NCI-H446 treated with DMSO at 0.1 percent for 48 hours (cell line): ENCODE measurements around the gene HOXD4.

Experiments used
- DNase-seq: peaks from one replicate; lab custom pipeline; 2025; lab: John Stamatoyannopoulos, UW

HOXD4 gene

DNA sequence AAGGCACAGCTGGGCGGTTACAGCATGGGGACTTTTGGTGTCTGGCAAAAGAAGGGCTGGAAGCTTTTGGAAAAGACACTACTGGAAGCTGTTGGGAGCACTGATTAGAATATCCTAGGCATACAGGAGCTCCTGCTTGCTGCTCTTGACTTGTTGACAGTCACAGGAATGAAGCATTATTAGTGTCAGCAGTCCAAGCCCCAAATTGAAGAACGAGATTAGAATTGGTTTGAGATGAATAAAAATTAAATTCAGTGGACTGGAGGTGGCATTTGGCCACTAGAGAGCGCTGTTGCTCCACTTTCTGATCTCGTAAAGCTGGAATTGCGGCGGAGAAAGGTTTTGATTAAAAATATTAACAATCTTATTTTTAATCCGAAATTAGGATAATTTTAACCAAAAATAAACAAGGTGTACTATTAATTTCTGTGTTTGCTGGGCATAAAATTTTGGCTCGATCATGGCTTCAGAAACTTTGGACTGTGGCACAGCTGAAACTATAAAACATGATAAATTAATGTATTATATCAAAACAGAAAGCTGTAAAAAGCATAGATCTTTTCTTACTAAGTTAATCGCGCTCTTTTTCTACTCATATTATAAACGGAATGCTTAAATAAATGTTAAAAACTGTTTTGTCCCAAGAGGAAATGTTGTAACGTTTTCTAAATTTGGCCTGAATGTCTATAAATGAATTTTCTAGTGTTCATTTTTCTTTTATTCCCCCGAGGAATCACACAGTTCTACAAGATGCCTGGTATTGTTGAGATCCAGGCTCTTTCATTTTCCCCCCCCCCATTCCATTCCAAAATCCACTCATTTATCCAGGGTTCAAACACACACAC lies 24.2 kb upstream of the HOXD4 start:
- peak; percentile 21 for DNase-seq

DNA sequence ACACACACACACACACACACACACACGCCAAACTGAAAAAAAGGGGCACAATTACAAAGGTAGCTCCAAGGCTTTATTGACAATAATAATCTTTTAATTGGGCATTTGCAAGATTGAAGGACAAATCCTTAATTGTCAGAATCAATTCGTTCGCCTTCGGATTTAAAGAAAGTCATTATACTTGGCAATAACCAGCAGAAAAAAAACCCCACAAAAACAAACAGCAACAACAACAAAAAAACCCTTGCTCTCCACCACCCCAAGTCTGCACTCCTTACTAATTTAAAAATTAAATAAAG lies 23.6 kb upstream of the HOXD4 start:
- no peak for DNase-seq

DNA sequence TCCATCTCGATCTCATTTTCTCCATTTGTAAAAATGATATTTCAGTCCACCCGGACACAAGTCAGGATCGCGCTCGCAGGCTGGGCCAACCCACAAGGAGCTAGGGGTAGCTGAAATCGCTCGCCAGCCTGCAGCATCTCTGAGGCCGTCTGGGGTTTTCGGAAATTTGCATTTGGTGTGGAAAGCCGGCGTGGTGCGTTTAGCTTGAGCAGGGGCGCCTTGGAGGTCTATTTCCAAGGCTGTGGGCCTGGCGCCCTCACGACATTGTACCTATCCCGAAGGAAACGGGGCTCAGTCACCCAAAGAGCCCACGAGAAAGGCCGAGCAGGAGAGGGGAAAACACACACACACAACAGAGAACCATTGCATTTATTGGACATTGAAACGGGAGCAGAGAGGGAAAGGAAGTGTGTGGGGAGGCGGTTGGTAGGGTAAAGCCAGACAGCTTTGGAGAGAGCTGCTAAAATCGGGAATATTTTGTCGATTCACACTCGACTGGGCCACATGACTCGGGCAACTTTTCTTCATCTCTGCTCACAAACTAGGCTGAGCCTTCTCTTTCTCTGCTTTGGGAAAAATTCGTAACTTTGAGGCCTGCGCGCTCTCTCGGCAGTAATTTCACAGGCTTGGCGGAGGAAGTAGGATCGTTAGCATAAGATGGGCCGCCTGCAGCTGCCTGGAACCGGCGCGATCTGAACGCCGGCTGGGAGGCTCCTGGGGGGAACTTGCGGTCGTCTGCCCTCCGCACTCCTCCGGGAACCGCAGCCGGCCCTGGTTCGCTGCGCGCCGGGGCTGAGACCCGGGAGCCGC lies 23.0 kb upstream of the HOXD4 start:
- DNase-seq = no peak

DNA sequence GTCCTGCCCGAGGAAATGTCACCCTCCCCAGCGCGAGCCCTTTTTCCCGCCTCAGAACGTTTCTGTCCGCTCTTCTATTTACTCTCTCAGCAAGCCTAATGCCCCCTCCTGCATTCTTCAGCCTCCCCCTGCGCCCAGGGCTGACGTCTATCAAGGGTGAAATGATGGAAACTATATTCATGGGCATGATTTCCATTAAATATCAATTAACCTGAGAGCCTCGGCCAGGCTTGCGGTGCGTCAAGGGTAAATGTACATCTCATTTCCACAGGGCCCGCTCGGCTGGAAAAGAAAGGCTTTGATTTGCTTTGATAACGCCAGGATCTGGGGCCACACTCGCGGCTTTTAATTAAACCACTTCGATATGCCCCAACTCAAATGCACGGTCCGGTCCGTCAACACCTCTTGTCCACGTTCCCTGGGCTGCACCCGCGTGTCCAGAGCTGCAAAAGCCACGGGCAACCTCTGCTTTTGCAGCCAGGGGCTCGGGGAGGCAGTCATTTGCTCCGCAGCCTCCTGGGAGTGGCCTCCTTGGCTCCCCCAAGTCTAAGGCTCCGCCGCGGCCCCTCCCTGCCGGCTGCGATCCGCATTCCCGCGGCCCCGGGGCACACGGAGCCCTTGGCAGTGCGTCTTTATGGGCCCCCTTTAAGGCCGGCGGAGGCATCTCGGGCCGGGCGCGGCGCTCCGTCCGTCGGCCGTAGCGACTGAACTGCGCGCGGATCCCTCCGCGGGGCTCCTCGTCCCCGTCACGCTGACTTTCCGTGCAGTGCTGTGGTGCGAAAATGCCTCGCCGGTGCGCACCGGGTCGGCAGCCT lies 22.2 kb upstream of the HOXD4 start, which contains the start of gene HOXD8:
Gene HOXD8, plus strand, starts transcription at position 724 of the 815 bp plus-strand sequence. CDS start 662 bp downstream, outside the sequence.
- peak; percentile 19 for DNase-seq

DNA sequence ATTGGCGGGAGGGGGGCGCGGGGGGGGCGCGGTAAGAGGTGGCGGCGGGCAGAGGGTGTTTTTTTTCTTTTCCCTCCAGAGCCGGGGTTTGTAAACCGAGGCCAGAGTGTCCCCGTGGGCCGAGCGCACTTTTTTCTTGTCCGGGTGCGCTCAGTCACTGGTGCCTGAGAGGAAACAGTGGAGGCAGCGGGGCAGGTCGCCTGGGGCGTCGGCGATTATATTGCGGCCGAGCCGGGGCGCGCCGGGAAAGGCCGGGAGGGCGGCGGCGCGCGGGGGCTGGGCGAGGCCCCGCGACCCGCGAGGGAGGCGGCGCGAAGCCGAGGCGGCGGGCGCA lies 21.6 kb upstream of the HOXD4 start:
- no peak for DNase-seq

DNA sequence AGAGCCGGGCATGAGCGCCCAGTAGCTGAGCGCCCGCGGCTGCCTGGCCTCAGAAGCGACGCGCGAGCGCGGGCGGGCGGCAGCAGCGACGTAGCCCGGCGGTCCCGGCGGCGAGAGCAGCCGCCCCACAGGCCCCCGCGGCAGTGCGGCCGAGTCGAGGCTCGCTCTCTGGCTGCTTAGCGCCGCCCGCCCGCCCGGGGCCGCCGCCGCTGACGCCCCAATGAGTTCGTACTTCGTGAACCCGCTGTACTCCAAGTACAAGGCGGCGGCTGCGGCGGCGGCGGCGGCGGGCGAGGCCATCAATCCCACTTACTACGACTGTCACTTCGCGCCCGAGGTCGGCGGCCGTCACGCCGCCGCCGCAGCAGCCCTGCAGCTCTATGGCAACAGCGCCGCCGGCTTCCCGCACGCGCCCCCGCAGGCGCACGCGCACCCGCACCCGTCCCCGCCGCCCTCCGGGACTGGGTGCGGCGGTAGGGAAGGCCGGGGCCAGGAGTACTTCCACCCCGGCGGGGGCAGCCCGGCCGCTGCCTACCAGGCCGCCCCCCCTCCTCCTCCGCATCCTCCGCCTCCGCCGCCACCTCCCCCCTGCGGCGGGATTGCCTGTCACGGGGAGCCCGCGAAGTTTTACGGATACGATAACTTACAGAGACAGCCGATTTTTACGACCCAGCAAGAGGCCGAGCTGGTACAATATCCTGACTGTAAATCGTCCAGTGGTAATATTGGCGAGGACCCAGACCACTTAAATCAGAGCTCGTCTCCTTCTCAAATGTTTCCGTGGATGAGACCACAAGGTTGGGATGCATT lies 21.0 kb upstream of the HOXD4 start:
- DNase-seq = no peak

DNA sequence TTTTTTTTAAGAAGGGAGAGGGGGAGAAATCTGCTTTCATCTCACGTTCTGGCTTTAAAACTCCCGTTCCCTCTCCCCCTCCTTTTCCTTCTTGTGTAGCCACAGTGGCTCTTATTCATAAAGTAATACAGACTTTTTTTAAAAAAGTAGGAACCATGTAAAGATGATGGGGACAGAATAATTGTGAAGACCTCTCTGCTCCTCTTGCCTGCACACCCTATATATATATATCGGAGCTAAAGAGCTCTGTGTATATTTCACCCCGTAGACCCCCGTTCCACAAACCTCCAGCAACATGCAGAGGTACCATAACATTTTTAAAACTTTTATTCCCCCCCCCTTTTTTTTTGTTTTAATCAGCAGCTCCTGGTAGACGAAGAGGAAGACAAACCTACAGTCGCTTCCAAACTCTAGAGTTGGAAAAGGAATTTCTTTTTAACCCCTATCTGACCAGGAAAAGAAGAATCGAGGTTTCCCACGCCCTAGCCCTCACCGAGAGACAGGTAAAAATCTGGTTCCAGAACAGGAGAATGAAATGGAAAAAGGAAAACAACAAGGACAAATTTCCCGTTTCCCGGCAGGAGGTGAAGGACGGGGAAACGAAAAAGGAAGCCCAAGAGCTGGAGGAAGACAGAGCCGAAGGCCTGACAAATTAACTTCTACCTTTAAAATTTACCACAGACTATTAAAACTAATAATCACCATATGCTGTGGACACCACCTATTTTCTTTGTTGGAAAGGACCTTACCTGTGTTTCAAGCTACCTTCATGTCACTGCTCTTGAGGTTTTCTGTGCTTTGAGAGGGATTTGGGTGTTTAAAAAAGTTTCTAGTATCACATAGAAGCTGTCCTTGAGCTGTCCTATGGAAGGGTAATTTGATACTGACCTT lies 20.1 kb upstream of the HOXD4 start:
- no peak for DNase-seq

DNA sequence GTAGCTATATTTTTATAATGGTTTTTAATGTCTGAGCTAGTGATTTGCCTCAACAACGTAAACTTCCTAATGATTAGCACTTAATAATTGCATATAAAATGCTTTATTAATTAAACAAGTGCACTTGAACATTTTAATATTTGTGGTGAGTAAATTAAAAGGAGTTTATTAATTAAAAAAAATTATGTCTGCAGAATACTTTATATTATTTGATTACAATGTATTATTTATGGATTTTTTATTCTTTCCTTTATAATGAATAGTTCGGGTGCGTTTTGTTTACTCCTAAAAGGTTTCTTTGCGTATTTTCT lies 19.5 kb upstream of the HOXD4 start:
- DNase-seq = no peak

DNA sequence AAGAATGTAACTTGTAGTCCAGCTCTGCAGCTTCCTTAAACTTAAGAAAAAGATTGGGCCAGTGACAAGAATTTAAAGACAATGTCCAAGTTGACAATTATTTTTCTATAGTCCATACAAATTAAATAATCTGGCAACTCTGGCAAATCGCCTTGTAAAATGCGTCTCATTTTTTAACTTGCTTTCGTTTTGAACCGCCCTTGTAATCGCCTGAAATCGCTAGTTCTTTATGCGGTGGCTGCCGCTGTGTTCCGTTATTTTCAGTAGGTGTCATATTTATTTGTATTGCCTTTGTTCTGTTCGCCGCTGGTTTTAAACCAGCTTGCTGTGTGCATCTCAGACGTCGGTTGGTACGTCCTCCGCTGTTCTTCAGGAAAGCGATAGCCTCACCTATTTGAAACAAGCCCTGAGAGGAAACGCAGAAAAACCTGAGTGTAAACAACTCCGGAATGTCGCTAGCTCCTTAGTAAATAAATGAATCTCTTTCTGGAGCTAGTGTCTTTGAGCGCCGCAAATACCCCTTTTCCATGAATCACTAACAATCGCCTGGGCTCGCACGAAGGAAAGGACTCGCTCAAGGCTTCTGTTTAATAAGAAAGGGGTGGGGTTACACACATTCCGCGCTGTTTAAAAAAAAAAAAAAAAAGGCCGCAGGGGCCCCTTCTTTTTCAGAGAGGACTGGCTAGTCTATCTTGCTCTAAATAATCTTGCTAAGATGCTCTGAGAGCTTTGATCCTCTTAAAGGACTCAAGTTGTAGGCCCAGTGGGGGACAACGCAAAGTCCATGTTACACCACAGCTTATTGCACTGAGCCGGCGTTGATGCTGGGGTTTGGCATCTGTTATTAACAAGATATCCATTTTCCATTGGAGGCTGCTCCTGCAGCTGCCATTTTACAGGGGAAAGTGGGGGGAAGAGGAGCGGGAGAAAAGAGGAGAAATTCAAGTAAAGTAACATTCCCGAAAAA lies 18.9 kb upstream of the HOXD4 start:
- no peak for DNase-seq

DNA sequence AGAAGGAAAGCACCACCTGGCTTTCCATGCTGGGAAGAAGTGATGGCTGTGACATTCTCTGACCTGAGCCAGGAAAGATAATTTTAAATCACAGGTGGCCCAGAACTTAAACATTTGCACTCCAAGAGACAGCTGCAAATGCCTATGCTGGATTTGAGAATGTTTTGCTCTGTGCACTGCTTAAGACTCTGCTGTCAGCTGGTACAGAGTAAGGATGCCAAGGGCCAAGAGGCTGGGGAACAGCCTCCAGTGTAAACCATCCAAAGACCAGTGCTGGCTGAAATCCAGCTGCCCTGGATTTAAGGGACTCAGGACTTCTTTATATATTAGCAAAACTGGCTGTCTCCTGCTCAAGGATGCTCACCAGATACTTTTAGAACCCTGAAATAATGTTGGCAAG lies 18.0 kb upstream of the HOXD4 start:
- DNase-seq = no peak

DNA sequence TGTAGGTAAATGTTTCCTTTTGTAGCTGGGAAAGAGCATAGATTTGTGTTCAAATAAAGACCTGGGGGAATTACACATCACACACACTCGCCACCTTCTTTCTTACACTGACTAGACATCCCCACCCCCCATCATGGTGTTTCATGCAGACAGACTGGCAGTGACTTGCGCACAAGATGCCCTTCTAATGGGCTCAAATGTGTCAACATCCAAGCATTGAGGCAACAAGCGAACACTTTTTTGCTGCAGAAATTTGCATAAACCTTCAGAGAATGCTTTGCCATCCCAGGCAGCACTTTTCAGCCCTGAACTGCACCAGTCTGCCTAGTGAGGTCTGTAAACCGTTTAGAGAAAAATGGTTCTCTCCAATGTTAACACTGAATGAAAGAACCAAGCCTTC lies 17.3 kb upstream of the HOXD4 start:
- DNase-seq = no peak

DNA sequence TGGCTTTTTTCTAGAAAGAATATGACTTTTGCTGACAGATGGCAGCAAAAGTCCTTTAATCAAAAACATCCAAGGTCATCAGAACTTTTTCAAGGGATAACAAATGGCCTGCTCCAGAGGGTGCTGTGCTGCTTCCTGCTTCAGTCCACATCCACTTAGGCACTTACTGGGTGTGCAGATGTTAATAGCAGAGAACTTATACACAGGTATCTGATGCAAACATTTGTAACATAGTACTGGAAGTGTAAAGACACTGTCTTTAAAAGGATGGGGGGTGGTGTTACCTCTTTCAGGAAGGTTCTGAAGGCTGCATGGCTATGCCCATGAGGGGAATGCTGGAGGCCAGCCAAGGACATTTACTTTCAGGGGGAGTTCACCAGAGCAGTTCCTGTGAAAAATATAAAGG lies 16.3 kb upstream of the HOXD4 start:
- DNase-seq = no peak

DNA sequence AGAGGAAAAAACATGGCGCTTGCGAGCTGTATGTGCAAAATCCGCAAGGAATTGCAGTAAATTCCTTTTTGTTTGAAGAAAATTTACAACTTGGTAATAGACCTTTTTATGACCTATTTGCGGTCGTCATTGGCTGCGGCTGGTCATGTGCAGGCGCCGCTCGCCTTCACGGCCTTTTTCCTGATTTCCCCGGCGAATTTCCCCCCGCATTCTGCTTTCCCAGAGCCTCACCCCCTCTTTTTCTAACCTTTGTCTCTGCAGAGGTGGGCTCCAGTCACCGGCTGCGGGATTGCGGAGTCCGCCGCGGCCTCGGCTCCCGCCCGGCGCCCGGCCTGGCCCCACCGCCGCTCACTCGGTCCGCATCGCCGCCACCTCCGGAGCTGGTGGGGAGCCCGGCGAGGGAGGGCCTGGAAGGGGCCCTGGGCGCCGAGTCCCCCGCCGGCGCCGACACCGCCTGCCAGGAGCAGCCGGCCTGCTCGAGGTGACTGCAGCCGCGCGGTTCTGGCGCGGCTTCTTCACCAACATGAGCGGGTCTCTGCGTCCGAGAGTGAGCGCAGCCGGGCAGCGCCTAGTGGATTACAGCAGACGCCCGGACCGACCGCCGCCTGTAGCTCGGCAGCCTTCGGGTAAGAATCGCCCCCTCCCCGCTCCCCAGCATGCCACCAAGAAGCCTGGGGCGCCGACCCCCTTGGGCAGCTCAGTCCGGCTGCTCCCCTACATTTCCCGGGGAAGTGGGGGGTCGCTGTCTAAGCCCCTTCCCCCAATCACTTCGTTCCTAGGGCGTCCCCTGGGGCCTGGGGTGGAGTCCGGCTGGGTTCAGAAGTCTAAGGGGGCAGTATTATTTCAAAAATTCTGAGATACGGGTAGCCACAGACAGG lies 14.7 kb upstream of the HOXD4 start:
- no peak for DNase-seq

DNA sequence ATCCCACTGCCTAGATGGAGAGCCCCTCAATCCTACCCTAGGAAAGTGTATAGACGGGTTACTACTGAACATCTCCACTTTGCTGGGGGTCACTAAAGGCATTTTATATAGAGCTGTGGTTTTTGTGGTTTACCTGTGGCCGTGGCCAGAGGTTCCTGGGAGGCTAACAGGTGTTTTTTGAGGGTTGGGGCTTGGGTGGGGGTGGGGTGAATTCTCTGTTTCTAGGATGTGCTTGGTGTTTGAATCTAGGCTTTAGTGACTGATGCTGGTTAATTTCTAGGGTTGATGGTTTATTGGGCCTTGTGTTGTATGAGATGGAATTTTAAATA lies 14.1 kb upstream of the HOXD4 start:
- no peak for DNase-seq

DNA sequence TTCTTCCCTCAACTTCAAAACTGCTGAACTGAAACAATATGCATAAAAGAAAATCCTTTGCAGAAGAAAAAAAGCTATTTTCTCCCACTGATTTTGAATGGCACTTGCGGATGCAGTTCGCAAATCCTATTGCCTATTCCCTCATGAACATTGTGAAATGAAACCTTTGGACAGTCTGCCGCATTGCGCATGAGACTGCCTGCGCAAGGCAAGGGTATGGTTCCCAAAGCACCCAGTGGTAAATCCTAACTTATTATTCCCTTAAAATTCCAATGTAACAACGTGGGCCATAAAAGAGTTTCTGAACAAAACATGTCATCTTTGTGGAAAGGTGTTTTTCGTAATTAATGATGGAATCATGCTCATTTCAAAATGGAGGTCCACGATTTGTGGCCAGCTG lies 13.4 kb upstream of the HOXD4 start:
- no peak for DNase-seq

DNA sequence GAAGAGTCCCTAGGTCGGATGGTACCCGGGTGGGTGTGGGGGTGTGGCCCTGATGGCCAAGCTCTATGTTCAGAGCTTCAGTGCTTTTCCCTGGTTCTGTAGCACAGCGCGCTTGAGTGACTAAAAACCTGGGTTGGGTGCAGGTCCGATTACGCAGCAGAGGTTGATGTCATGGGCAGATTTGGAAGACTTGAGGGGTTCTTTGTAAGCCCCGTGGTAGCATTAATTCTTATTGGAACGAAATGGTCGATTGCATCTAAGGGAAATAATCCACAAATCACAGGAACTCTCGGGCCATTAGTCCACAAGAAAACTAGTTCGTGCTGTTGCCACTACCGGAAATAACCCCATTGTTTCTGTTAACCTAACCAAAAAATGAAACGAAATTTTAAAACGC lies 12.8 kb upstream of the HOXD4 start:
- no peak for DNase-seq

DNA sequence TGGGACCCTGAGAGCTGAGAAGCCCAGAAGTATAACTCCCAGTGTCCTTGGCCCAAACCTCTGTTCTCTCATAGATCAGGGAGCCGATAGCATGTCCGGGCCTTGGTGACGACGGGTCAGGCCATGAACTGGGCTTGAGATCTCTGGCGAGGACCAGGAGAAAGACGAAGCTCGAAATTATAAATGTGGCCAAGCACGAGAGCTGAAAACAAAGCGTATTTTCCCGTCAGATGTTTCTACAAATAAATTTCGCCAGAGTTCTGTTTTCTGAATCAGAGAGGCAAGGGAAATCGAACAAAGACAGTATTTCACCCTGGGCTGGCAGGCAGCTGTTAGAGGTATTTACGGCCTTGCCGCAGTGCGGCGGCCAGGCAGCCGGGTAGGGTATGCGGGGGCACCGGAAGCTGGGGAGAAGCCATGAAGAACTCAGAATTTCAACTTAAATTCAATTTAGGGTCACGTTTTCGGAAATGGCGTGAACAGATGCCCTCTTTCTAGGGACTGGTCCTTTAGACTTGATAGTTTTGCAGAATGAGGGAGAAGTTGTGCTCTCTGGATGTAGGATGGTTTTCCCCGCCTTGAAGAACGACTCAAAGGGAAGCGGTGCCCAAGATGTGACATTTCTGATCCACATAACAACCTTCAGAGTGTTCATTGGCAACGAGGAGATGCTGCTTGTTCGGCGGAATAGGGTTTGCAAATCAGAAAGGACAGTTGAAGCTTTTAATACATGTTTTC lies 12.3 kb upstream of the HOXD4 start:
- DNase-seq = no peak
